ENCODE measurements around the gene UBE2I. TPM values are rescaled to one million over a fixed set of nuclear protein-coding genes. Genes with fewer than 3 reads are reported as not detected.

UBE2I gene
- total RNA-seq, 1 donor from 2014 or later = 214 TPM

GRCh38 chr16:1320658-1321240, 11.3 kb downstream of the UBE2I start:
- H3K4me1 Mint-ChIP-seq = no peaks in the 10 kb centered on the region
- no peaks in the 10 kb centered on the region for H3K27me3 Mint-ChIP-seq (ENCODE audit: low read depth)
- no peak for DNase-seq (ENCODE audit: low spot score in 2 of 2, unreplicated experiment in 2 of 2)
- peaks cover 44% of the 10 kb centered on the region for H3K36me3 Mint-ChIP-seq
- TF ChIP-seq CTCF (IDR thresholded peaks at IDR 0.05; ENCODE audit: unreplicated experiment) = no peak
- no peak overlapping the region for H3K4me3 Mint-ChIP-seq
- no peak overlapping the region for H3K27ac Mint-ChIP-seq
- H3K9me3 Mint-ChIP-seq = no peaks in the 10 kb centered on the region

GRCh38 chr16:1322407-1322806, 13.0 kb downstream of the UBE2I start:
- DNase-seq (ENCODE audit: low spot score in 2 of 2, unreplicated experiment in 2 of 2) = no peak
- no peak for TF ChIP-seq CTCF (IDR thresholded peaks at IDR 0.05; ENCODE audit: unreplicated experiment)
- H3K27me3 Mint-ChIP-seq (ENCODE audit: low read depth) = no peaks in the 10 kb centered on the region
- no peaks in the 10 kb centered on the region for H3K4me1 Mint-ChIP-seq
- H3K36me3 Mint-ChIP-seq = peaks cover 35% of the 10 kb centered on the region
- H3K9me3 Mint-ChIP-seq = no peaks in the 10 kb centered on the region
- H3K27ac Mint-ChIP-seq = no peak overlapping the region
- H3K4me3 Mint-ChIP-seq = no peak overlapping the region

- Mint-ChIP-seq H3K27ac (no peak overlapping the region), H3K4me3 (no peak overlapping the region), H3K36me3 (peaks cover 25% of the 10 kb centered on the region), H3K4me1 (no peaks in the 10 kb centered on the region), H3K27me3 (ENCODE audit: low read depth) (no peaks in the 10 kb centered on the region), H3K9me3 (no peaks in the 10 kb centered on the region)
- TF ChIP-seq CTCF (IDR thresholded peaks at IDR 0.05; ENCODE audit: unreplicated experiment) = no peak
- DNase-seq (ENCODE audit: low spot score in 2 of 2, unreplicated experiment in 2 of 2) = no peak
These were observed 14.1 kb downstream of the UBE2I start for GRCh38 chr16:1323296-1324239.

- DNase-seq (ENCODE audit: low spot score in 2 of 2, unreplicated experiment in 2 of 2) = no peak
- Mint-ChIP-seq H3K4me1 (no peaks in the 10 kb centered on the region), H3K4me3 (no peak overlapping the region), H3K27ac (no peak overlapping the region), H3K9me3 (no peaks in the 10 kb centered on the region), H3K27me3 (ENCODE audit: low read depth) (no peaks in the 10 kb centered on the region), H3K36me3 (peaks cover 22% of the 10 kb centered on the region)
- no peak for TF ChIP-seq CTCF (IDR thresholded peaks at IDR 0.05; ENCODE audit: unreplicated experiment)
These were observed 14.9 kb downstream of the UBE2I start for GRCh38 chr16:1324286-1324826.

GRCh38 chr16:1325261-1325660, 15.8 kb downstream of the UBE2I start:
- Mint-ChIP-seq H3K4me1 (no peaks in the 10 kb centered on the region), H3K9me3 (no peaks in the 10 kb centered on the region), H3K36me3 (peaks cover 13% of the 10 kb centered on the region), H3K27ac (no peak overlapping the region), H3K27me3 (ENCODE audit: low read depth) (no peaks in the 10 kb centered on the region), H3K4me3 (no peak overlapping the region)
- TF ChIP-seq CTCF (IDR thresholded peaks at IDR 0.05; ENCODE audit: unreplicated experiment) = no peak
- no peak for DNase-seq (ENCODE audit: low spot score in 2 of 2, unreplicated experiment in 2 of 2)

Data from mesothelial cell of epicardium (in vitro differentiated cells).